Tibial nerve (tissue), 4 donors: ENCODE measurements around the gene NLN.

Source experiments
- EP300 ChIP-seq, 2 donors: sonication (generic); formaldehyde crosslinking; IDR thresholded peaks; one replicate each; pipeline ENCODE4 v1.6.1; 2017; ENCODE audit warnings: antibody characterized with exemption in 2 of 2, mild to moderate bottlenecking in 1 of 2
- POLR2A ChIP-seq, 2 donors: fragments of 450-650 bp; IDR thresholded peaks; one replicate each; pipeline ENCODE4 v1.6.1; 2017; ENCODE audit warnings: antibody characterized with exemption in 2 of 2, mild to moderate bottlenecking in 2 of 2, moderate library complexity in 2 of 2
- TF ChIP-seq, protein P1 (sequence below), 5 experiments: fragments of 200-600 bp in 3 of 5; fragments of 450-650 bp in 2 of 5; sonication (generic) in 3 of 5; IDR thresholded peaks; one replicate each; pipeline ENCODE4 v1.5.1; 2016 to 2019; ENCODE audit warnings: antibody characterized with exemption in 5 of 5, mild to moderate bottlenecking in 3 of 5, moderate library complexity in 2 of 5

DNA sequence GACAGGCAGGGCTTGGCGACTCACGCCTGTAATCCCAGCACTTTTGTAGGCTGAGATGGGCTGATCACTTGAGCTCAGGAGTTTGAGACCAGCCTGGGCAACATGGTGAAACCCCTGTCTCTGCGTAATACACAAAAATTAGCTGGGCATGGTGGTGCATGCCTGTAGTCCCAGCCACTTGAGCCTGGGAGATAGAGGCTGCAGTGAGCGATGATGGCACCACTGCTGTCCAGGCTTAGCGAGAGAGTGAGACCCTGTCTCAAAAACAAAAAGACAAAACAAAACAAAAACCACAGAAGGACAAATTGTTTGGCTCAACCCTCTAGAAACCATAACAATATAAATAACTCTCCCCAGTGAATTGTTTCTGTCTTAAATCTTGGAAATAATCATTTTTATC lies 111.8 kb downstream of the NLN start:
- TF ChIP-seq, protein P1, sequence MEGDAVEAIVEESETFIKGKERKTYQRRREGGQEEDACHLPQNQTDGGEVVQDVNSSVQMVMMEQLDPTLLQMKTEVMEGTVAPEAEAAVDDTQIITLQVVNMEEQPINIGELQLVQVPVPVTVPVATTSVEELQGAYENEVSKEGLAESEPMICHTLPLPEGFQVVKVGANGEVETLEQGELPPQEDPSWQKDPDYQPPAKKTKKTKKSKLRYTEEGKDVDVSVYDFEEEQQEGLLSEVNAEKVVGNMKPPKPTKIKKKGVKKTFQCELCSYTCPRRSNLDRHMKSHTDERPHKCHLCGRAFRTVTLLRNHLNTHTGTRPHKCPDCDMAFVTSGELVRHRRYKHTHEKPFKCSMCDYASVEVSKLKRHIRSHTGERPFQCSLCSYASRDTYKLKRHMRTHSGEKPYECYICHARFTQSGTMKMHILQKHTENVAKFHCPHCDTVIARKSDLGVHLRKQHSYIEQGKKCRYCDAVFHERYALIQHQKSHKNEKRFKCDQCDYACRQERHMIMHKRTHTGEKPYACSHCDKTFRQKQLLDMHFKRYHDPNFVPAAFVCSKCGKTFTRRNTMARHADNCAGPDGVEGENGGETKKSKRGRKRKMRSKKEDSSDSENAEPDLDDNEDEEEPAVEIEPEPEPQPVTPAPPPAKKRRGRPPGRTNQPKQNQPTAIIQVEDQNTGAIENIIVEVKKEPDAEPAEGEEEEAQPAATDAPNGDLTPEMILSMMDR (IDR thresholded peaks at IDR 0.05), result no peak
- TF ChIP-seq POLR2A (IDR thresholded peaks at IDR 0.05), result no peak
- no peak for TF ChIP-seq EP300 (IDR thresholded peaks at IDR 0.05)
